ENCODE data around the gene PCDHGA1.
"Not testable (repeated sequence)": the region's sequence is repeated elsewhere in the genome, so short reads cannot be mapped to it uniquely, and the experiment has no call there.

Gene PCDHGA1

GRCh38 chr5:141399555-141400258, 69.4 kb downstream of the PCDHGA1 start:
- Histone ChIP-seq H3K18ac (ENCODE audit: low read length) (no peak overlapping the region), H2BK15ac (ENCODE audit: low read length) (no peak overlapping the region), H3K4me1 (ENCODE audit: control insufficient read depth in 2 of 2, insufficient read depth in 1 of 2, low read depth in 1 of 2, low read length in 2 of 2) (no peaks in the 10 kb centered on the region), H2AFZ (ENCODE audit: low read length) (no peak overlapping the region), H3K27ac (replicated peaks; ENCODE audit: low read length) (no peak overlapping the region), H3K79me1 (ENCODE audit: low read depth, low read length) (peaks cover under 1% of the 10 kb centered on the region), H3K4me2 (ENCODE audit: insufficient read depth, low read length, poor library complexity, severe bottlenecking) (no peak overlapping the region), H2BK5ac (ENCODE audit: low read length) (no peak overlapping the region), H3K9me3 (replicated peaks in 1 of 2; ENCODE audit: control insufficient read depth in 2 of 2, insufficient read depth in 1 of 2, low read depth in 1 of 2, low read length in 2 of 2) (peaks cover 29 to 74% of the 10 kb centered on the region in 2 donors), H3K23ac (ENCODE audit: low read depth, low read length, poor library complexity) (peak overlapping the region; percentile 31), H4K91ac (ENCODE audit: low read depth, low read length, poor library complexity) (peak overlapping the region; percentile 64), H3K9ac (ENCODE audit: low read depth, low read length, poor library complexity) (peak overlapping the region; percentile 44), H3K14ac (ENCODE audit: low read length) (no peak overlapping the region), H3K4me3 (ENCODE audit: low read length in 2 of 2) (peak overlapping the region in 1 of 2 donors; percentile 19), H2AK5ac (ENCODE audit: low read depth, low read length) (peak overlapping the region; percentile 84), H2BK12ac (ENCODE audit: low read length) (no peak overlapping the region), H3K36me3 (replicated peaks in 1 of 2; ENCODE audit: control insufficient read depth in 2 of 2, insufficient read depth in 2 of 2, low read length in 2 of 2) (no peaks in the 10 kb centered on the region), H3K4ac (ENCODE audit: low read length) (no peak overlapping the region), H2BK120ac (ENCODE audit: low read depth, low read length) (peak overlapping the region; percentile 41), H3K27me3 (ENCODE audit: control insufficient read depth in 3 of 3, insufficient read depth in 3 of 3, low read depth in 1 of 3, low read length in 3 of 3) (no peaks in the 10 kb centered on the region), H4K8ac (ENCODE audit: low read depth, low read length) (no peak overlapping the region)
- DNase-seq (ENCODE audit: low spot score), result no peak
- no CpG with 5 or more reads among the region's 61 CpGs for WGBS, 2 donors (ENCODE audit: extremely low coverage in 2 of 2, insufficient read length in 2 of 2, insufficient replicate concordance in 1 of 2)

GRCh38 chr5:141402553-141403243, 72.4 kb downstream of the PCDHGA1 start, which contains the start of gene PCDHGA9:
PCDHGA9 (plus strand) TSS chr5:141402778; CDS start chr5:141402953, 175 bp downstream.
- Histone ChIP-seq H3K4me3 (ENCODE audit: low read length in 2 of 2) (no peak within 1 kb of the TSS), H2BK5ac (ENCODE audit: low read length) (no peak within 1 kb of the TSS), H3K4ac (ENCODE audit: low read length) (no peak within 1 kb of the TSS), H2BK15ac (ENCODE audit: low read length) (no peak within 1 kb of the TSS), H3K27me3 (ENCODE audit: control insufficient read depth in 3 of 3, insufficient read depth in 3 of 3, low read depth in 1 of 3, low read length in 3 of 3) (no peaks in the 10 kb centered on the region), H3K9me3 (replicated peaks in 1 of 2; ENCODE audit: control insufficient read depth in 2 of 2, insufficient read depth in 1 of 2, low read depth in 1 of 2, low read length in 2 of 2) (peaks cover 33 to 81% of the 10 kb centered on the region in 2 donors), H2AFZ (ENCODE audit: low read length) (peak within 1 kb of the TSS; percentile 47), H3K79me1 (ENCODE audit: low read depth, low read length) (no peaks in the 10 kb centered on the region), H2BK12ac (ENCODE audit: low read length) (no peak within 1 kb of the TSS), H2BK120ac (ENCODE audit: low read depth, low read length) (no peak within 1 kb of the TSS), H3K23ac (ENCODE audit: low read depth, low read length, poor library complexity) (no peak within 1 kb of the TSS), H3K14ac (ENCODE audit: low read length) (no peak within 1 kb of the TSS), H3K4me2 (ENCODE audit: insufficient read depth, low read length, poor library complexity, severe bottlenecking) (no peak within 1 kb of the TSS), H3K18ac (ENCODE audit: low read length) (no peak within 1 kb of the TSS), H3K27ac (replicated peaks; ENCODE audit: low read length) (no peak within 1 kb of the TSS), H2AK5ac (ENCODE audit: low read depth, low read length) (no peak within 1 kb of the TSS), H4K91ac (ENCODE audit: low read depth, low read length, poor library complexity) (no peak within 1 kb of the TSS), H3K4me1 (ENCODE audit: control insufficient read depth in 2 of 2, insufficient read depth in 1 of 2, low read depth in 1 of 2, low read length in 2 of 2) (no peaks in the 10 kb centered on the region), H3K9ac (ENCODE audit: low read depth, low read length, poor library complexity) (no peak within 1 kb of the TSS), H4K8ac (ENCODE audit: low read depth, low read length) (no peak within 1 kb of the TSS), H3K36me3 (replicated peaks in 1 of 2; ENCODE audit: control insufficient read depth in 2 of 2, insufficient read depth in 2 of 2, low read length in 2 of 2) (no peaks in the 10 kb centered on the region)
- WGBS, 2 donors (ENCODE audit: extremely low coverage in 2 of 2, insufficient read length in 2 of 2, insufficient replicate concordance in 1 of 2), result no CpG with 5 or more reads among the region's 27 CpGs
- no peak for DNase-seq (ENCODE audit: low spot score)

- H4K91ac ChIP-seq (ENCODE audit: low read depth, low read length, poor library complexity), result no peak overlapping the region
- no peak overlapping the region for H3K9ac ChIP-seq (ENCODE audit: low read depth, low read length, poor library complexity)
- DNase-seq (ENCODE audit: low spot score), result no peak
- no peak overlapping the region for H3K4me2 ChIP-seq (ENCODE audit: insufficient read depth, low read length, poor library complexity, severe bottlenecking)
- H2BK120ac ChIP-seq (ENCODE audit: low read depth, low read length), result no peak overlapping the region
- H3K27me3 ChIP-seq (ENCODE audit: control insufficient read depth in 3 of 3, insufficient read depth in 3 of 3, low read depth in 1 of 3, low read length in 3 of 3), result no peaks in the 10 kb centered on the region
- no peak overlapping the region for H4K8ac ChIP-seq (ENCODE audit: low read depth, low read length)
- H3K4me1 ChIP-seq (ENCODE audit: control insufficient read depth in 2 of 2, insufficient read depth in 1 of 2, low read depth in 1 of 2, low read length in 2 of 2), result no peaks in the 10 kb centered on the region
- no peak overlapping the region for H2BK12ac ChIP-seq (ENCODE audit: low read length)
- H2BK5ac ChIP-seq (ENCODE audit: low read length), result no peak overlapping the region
- H2AK5ac ChIP-seq (ENCODE audit: low read depth, low read length), result no peak overlapping the region
- no peak overlapping the region for H3K14ac ChIP-seq (ENCODE audit: low read length)
- H3K79me1 ChIP-seq (ENCODE audit: low read depth, low read length), result no peaks in the 10 kb centered on the region
- no peak overlapping the region for H2AFZ ChIP-seq (ENCODE audit: low read length)
- no peak overlapping the region for H2BK15ac ChIP-seq (ENCODE audit: low read length)
- no peak overlapping the region for H3K4ac ChIP-seq (ENCODE audit: low read length)
- H3K36me3 ChIP-seq (replicated peaks in 1 of 2; ENCODE audit: control insufficient read depth in 2 of 2, insufficient read depth in 2 of 2, low read length in 2 of 2), result no peaks in the 10 kb centered on the region
- no peak overlapping the region for H3K4me3 ChIP-seq (ENCODE audit: low read length in 2 of 2)
- no peak overlapping the region for H3K18ac ChIP-seq (ENCODE audit: low read length)
- WGBS, 2 donors (ENCODE audit: extremely low coverage in 2 of 2, insufficient read length in 2 of 2, insufficient replicate concordance in 1 of 2), result no CpG with 5 or more reads among the region's 22 CpGs
- H3K9me3 ChIP-seq (replicated peaks in 1 of 2; ENCODE audit: control insufficient read depth in 2 of 2, insufficient read depth in 1 of 2, low read depth in 1 of 2, low read length in 2 of 2), result peaks cover 33 to 84% of the 10 kb centered on the region in 2 donors
- no peak overlapping the region for H3K23ac ChIP-seq (ENCODE audit: low read depth, low read length, poor library complexity)
- H3K27ac ChIP-seq (replicated peaks; ENCODE audit: low read length), result no peak overlapping the region
Observed at GRCh38 chr5:141403387-141403786, 73.1 kb downstream of the PCDHGA1 start.

GRCh38 chr5:141407790-141408505, 77.6 kb downstream of the PCDHGA1 start, which contains the start of gene PCDHGB6:
PCDHGB6 (plus strand) TSS chr5:141408021; CDS start chr5:141408203, 182 bp downstream.
- not testable (repeated sequence) for H3K4ac ChIP-seq (ENCODE audit: low read length); H2BK5ac ChIP-seq (ENCODE audit: low read length); H3K9ac ChIP-seq (ENCODE audit: low read depth, low read length, poor library complexity); H3K23ac ChIP-seq (ENCODE audit: low read depth, low read length, poor library complexity); H2BK120ac ChIP-seq (ENCODE audit: low read depth, low read length); H4K91ac ChIP-seq (ENCODE audit: low read depth, low read length, poor library complexity); H3K27me3 ChIP-seq (ENCODE audit: control insufficient read depth in 3 of 3, insufficient read depth in 3 of 3, low read depth in 1 of 3, low read length in 3 of 3); H3K14ac ChIP-seq (ENCODE audit: low read length); H3K4me1 ChIP-seq (ENCODE audit: control insufficient read depth in 2 of 2, insufficient read depth in 1 of 2, low read depth in 1 of 2, low read length in 2 of 2); H2AK5ac ChIP-seq (ENCODE audit: low read depth, low read length); H2BK12ac ChIP-seq (ENCODE audit: low read length); H3K79me1 ChIP-seq (ENCODE audit: low read depth, low read length); H4K8ac ChIP-seq (ENCODE audit: low read depth, low read length); H2BK15ac ChIP-seq (ENCODE audit: low read length)
- peak within 1 kb of the TSS; percentile 56 for H3K4me2 ChIP-seq (ENCODE audit: insufficient read depth, low read length, poor library complexity, severe bottlenecking)
- H3K9me3 ChIP-seq (replicated peaks in 1 of 2; ENCODE audit: control insufficient read depth in 2 of 2, insufficient read depth in 1 of 2, low read depth in 1 of 2, low read length in 2 of 2), result peaks cover 42 to 93% of the 10 kb centered on the region in 2 donors
- WGBS, 2 donors (ENCODE audit: extremely low coverage in 2 of 2, insufficient read length in 2 of 2, insufficient replicate concordance in 1 of 2), result no CpG with 5 or more reads among the region's 51 CpGs
- peak within 1 kb of the TSS; percentile 62 for H3K27ac ChIP-seq (replicated peaks; ENCODE audit: low read length)
- H3K36me3 ChIP-seq (replicated peaks in 1 of 2; ENCODE audit: control insufficient read depth in 2 of 2, insufficient read depth in 2 of 2, low read length in 2 of 2), result peaks cover 6 to 18% of the 10 kb centered on the region in 2 donors
- peak within 1 kb of the TSS; percentile 6 for H3K18ac ChIP-seq (ENCODE audit: low read length)
- H2AFZ ChIP-seq (ENCODE audit: low read length), result peak within 1 kb of the TSS; percentile 70
- peak within 1 kb of the TSS; percentile 48 to 83 for H3K4me3 ChIP-seq (ENCODE audit: low read length in 2 of 2)
- DNase-seq (ENCODE audit: low spot score), result peak; percentile 66

All from neuronal stem cell (in vitro differentiated cells).